Measurements from ENCODE around the gene LMX1A.

Gene LMX1A

GRCh38 chr1:165381745-165382505 lies 25.4 kb upstream of the LMX1A start:
- no peak for DNase-seq (ENCODE audit: low read depth, low spot score)
- no peak overlapping the region for H3K9ac ChIP-seq (ENCODE audit: insufficient read length, low read depth)
- H3K27me3 ChIP-seq (ENCODE audit: insufficient read depth, insufficient read length): peaks cover 6% of the 10 kb centered on the region
- no peak overlapping the region for H3K4me3 ChIP-seq (ENCODE audit: insufficient read length, low read depth)
- H3K9me3 ChIP-seq (ENCODE audit: insufficient read depth, low read length): no peaks in the 10 kb centered on the region
- no peak for TF ChIP-seq YY1 (IDR thresholded peaks at IDR 0.05; ENCODE audit: insufficient read depth, insufficient read length)
- TF ChIP-seq ZNF274 (IDR thresholded peaks at IDR 0.05; ENCODE audit: low read depth, low read length): no peak
- no peaks in the 10 kb centered on the region for H3K36me3 ChIP-seq (ENCODE audit: insufficient read depth, insufficient read length, low read length)
- H3K4me1 ChIP-seq (ENCODE audit: insufficient read depth, insufficient read length): no peaks in the 10 kb centered on the region

- H3K4me1 ChIP-seq (ENCODE audit: insufficient read depth, insufficient read length): peaks cover 5% of the 10 kb centered on the region
- DNase-seq (ENCODE audit: low read depth, low spot score): no peak
- TF ChIP-seq SUZ12 (IDR thresholded peaks at IDR 0.05; ENCODE audit: extremely low read depth, insufficient read depth, insufficient read length) (no peak), ZNF274 (IDR thresholded peaks at IDR 0.05; ENCODE audit: low read depth, low read length) (no peak)
- peaks cover 17% of the 10 kb centered on the region for H3K27me3 ChIP-seq (ENCODE audit: insufficient read depth, insufficient read length)
- no peaks in the 10 kb centered on the region for H3K36me3 ChIP-seq (ENCODE audit: insufficient read depth, insufficient read length, low read length)
- peak overlapping the region; percentile 70 for H3K4me3 ChIP-seq (ENCODE audit: insufficient read length, low read depth)
- peak overlapping the region; percentile 79 for H3K9ac ChIP-seq (ENCODE audit: insufficient read length, low read depth)
- no peaks in the 10 kb centered on the region for H3K9me3 ChIP-seq (ENCODE audit: insufficient read depth, low read length)
Observed at GRCh38 chr1:165376811-165377311, 20.3 kb upstream of the LMX1A start.

GRCh38 chr1:165376041-165376810 lies 19.7 kb upstream of the LMX1A start:
- Histone ChIP-seq H3K36me3 (ENCODE audit: insufficient read depth, insufficient read length, low read length) (no peaks in the 10 kb centered on the region), H3K9me3 (ENCODE audit: insufficient read depth, low read length) (no peaks in the 10 kb centered on the region), H3K27me3 (ENCODE audit: insufficient read depth, insufficient read length) (peaks cover 17% of the 10 kb centered on the region), H3K4me3 (ENCODE audit: insufficient read length, low read depth) (peak overlapping the region; percentile 70), H3K9ac (ENCODE audit: insufficient read length, low read depth) (peak overlapping the region; percentile 79), H3K4me1 (ENCODE audit: insufficient read depth, insufficient read length) (peaks cover 5% of the 10 kb centered on the region)
- TF ChIP-seq ZNF274 (IDR thresholded peaks at IDR 0.05; ENCODE audit: low read depth, low read length) (no peak), SUZ12 (IDR thresholded peaks at IDR 0.05; ENCODE audit: extremely low read depth, insufficient read depth, insufficient read length) (no peak)
- DNase-seq (ENCODE audit: low read depth, low spot score): peak; percentile 85

- Histone ChIP-seq H3K9me3 (ENCODE audit: insufficient read depth, low read length) (no peaks in the 10 kb centered on the region), H3K4me3 (ENCODE audit: insufficient read length, low read depth) (peak overlapping the region; percentile 70), H3K27me3 (ENCODE audit: insufficient read depth, insufficient read length) (peaks cover 17% of the 10 kb centered on the region), H3K4me1 (ENCODE audit: insufficient read depth, insufficient read length) (peaks cover 5% of the 10 kb centered on the region), H3K9ac (ENCODE audit: insufficient read length, low read depth) (peak overlapping the region; percentile 79), H3K36me3 (ENCODE audit: insufficient read depth, insufficient read length, low read length) (no peaks in the 10 kb centered on the region)
- no peak for TF ChIP-seq ZNF274 (IDR thresholded peaks at IDR 0.05; ENCODE audit: low read depth, low read length)
- DNase-seq (ENCODE audit: low read depth, low spot score): no peak
Observed at GRCh38 chr1:165375623-165376022, 19.1 kb upstream of the LMX1A start.

- peaks cover 13% of the 10 kb centered on the region for H3K27me3 ChIP-seq (ENCODE audit: insufficient read depth, insufficient read length)
- H3K4me1 ChIP-seq (ENCODE audit: insufficient read depth, insufficient read length): peaks cover 5% of the 10 kb centered on the region
- H3K36me3 ChIP-seq (ENCODE audit: insufficient read depth, insufficient read length, low read length): no peaks in the 10 kb centered on the region
- DNase-seq (ENCODE audit: low read depth, low spot score): no peak
- H3K9ac ChIP-seq (ENCODE audit: insufficient read length, low read depth): no peak overlapping the region
- H3K9me3 ChIP-seq (ENCODE audit: insufficient read depth, low read length): no peaks in the 10 kb centered on the region
- H3K4me3 ChIP-seq (ENCODE audit: insufficient read length, low read depth): no peak overlapping the region
- TF ChIP-seq YY1 (IDR thresholded peaks at IDR 0.05; ENCODE audit: insufficient read depth, insufficient read length) (no peak), ZNF274 (IDR thresholded peaks at IDR 0.05; ENCODE audit: low read depth, low read length) (no peak), SUZ12 (IDR thresholded peaks at IDR 0.05; ENCODE audit: extremely low read depth, insufficient read depth, insufficient read length) (no peak)
Observed at GRCh38 chr1:165371588-165372225, 15.2 kb upstream of the LMX1A start.

GRCh38 chr1:165369255-165369848 lies 12.8 kb upstream of the LMX1A start:
- Histone ChIP-seq H3K9me3 (ENCODE audit: insufficient read depth, low read length) (no peaks in the 10 kb centered on the region), H3K27me3 (ENCODE audit: insufficient read depth, insufficient read length) (peaks cover 8% of the 10 kb centered on the region), H3K36me3 (ENCODE audit: insufficient read depth, insufficient read length, low read length) (no peaks in the 10 kb centered on the region), H3K4me3 (ENCODE audit: insufficient read length, low read depth) (no peak overlapping the region), H3K9ac (ENCODE audit: insufficient read length, low read depth) (no peak overlapping the region), H3K4me1 (ENCODE audit: insufficient read depth, insufficient read length) (peaks cover 5% of the 10 kb centered on the region)
- TF ChIP-seq YY1 (IDR thresholded peaks at IDR 0.05; ENCODE audit: insufficient read depth, insufficient read length) (no peak), SUZ12 (IDR thresholded peaks at IDR 0.05; ENCODE audit: extremely low read depth, insufficient read depth, insufficient read length) (no peak), ZNF274 (IDR thresholded peaks at IDR 0.05; ENCODE audit: low read depth, low read length) (no peak)
- DNase-seq (ENCODE audit: low read depth, low spot score): no peak
